Right lobe of liver (tissue), 6 donors: ENCODE results near the gene CAMKK1. TPM values are rescaled to one million over a fixed set of nuclear protein-coding genes. Genes with fewer than 3 reads are reported as not detected.
A peak's percentile ranks its signal among the peaks of the same experiment; 100 is the strongest.

Source experiments
- ATAC-seq, 4 donors: fragments of 200-7000 bp; cut with Tn5 transposase; one replicate each; pipeline ENCODE4 v1.9.1; 2020; ENCODE audit warnings: mild to moderate bottlenecking in 4 of 4, moderate library complexity in 4 of 4
- DNase-seq, 3 donors: peaks; one replicate each; pipeline ENCODE4 v3.0.0-alpha.2; 2020
- H3K27ac ChIP-seq, 3 donors: fragments of 200-600 bp; one replicate each; pipeline ENCODE4 v1.8.0; 2022
- H3K27me3 ChIP-seq, 2 donors: fragments of 200-600 bp; one replicate each; pipeline ENCODE4 v1.8.0; 2022
- H3K36me3 ChIP-seq, 4 donors: fragments of 200-600 bp; sonication (generic) in 1 of 4; one replicate each; pipeline versions ENCODE4 v1.5.1 to v1.8.0; 2017 to 2022; ENCODE audit warnings: control low read depth in 1 of 4
- H3K4me1 ChIP-seq, 4 donors: fragments of 200-600 bp; sonication (generic) in 1 of 4; one replicate each; pipeline versions ENCODE4 v1.5.1 to v1.8.0; 2017 to 2022; ENCODE audit warnings: control low read depth in 1 of 4
- H3K4me3 ChIP-seq, 3 donors: fragments of 200-600 bp; one replicate each; pipeline ENCODE4 v1.8.0; 2022
- H3K9me3 ChIP-seq, 4 donors: fragments of 200-600 bp; sonication (generic) in 1 of 4; one replicate each; pipeline versions ENCODE4 v1.5.1 to v1.8.0; 2017 to 2022; ENCODE audit warnings: control low read depth in 1 of 4
- POLR2A ChIP-seq: fragments of 450-650 bp; IDR thresholded peaks from one replicate; pipeline ENCODE4 v1.6.1; 2017; ENCODE audit warnings: antibody characterized with exemption, mild to moderate bottlenecking
- WGBS: methylation state at CpG from one replicate; pipeline ENCODE4 v1.1.6; 2018; ENCODE audit warnings: low coverage, low lambda C conversion rate; ENCODE audit not compliant: insufficient coverage; ENCODE audit errors: missing lambda C conversion rate; 5-methylcytosine and 5-hydroxymethylcytosine counted together
- intact Hi-C, 2 donors: fragments of 100-400 bp; cut with DNase I; formaldehyde crosslinking; loops; one replicate each; pipeline versions ENCODE4 v1.11.2 to v1.14.1; 2022
- total RNA-seq, 6 experiments: library from RNA; depleted of rRNA in 2 of 6; stranded (reverse); fragments of >200 nt in 2 of 6; fragmentation: NEBNext Ultra II Directional in 3 of 6; extraction: Animal tissue kit (Norgen Biotek cat#: 25700) in 3 of 6; gene quantifications; one replicate each; pipeline versions ENCODE4 v1.1.0 to v1.2.4, GENCODE V29; 2016 to 2023
- TF ChIP-seq, protein P1 (sequence below), 4 donors: fragments of 200-600 bp in 3 of 4; fragments of 450-650 bp in 1 of 4; IDR thresholded peaks; one replicate each; pipeline versions ENCODE4 v1.5.1 to v1.8.0; 2016 to 2022; ENCODE audit warnings: antibody characterized with exemption in 4 of 4, mild to moderate bottlenecking in 2 of 4
- donor health status: DM: no; HTN: yes; CAD: no.
- donor health status: DM: no; HTN: no; CAD: no.
- donor health status: DM: no; HTN: no; CAD: no.
- donor health status: DM: no; HTN: yes; CAD: no.
- donor health status: DM: no; HTN: yes; CAD: no.

Gene CAMKK1
- total RNA-seq, 6 experiments from 2014 or later: 0.35 to 1.1 (median 0.47) TPM

DNA sequence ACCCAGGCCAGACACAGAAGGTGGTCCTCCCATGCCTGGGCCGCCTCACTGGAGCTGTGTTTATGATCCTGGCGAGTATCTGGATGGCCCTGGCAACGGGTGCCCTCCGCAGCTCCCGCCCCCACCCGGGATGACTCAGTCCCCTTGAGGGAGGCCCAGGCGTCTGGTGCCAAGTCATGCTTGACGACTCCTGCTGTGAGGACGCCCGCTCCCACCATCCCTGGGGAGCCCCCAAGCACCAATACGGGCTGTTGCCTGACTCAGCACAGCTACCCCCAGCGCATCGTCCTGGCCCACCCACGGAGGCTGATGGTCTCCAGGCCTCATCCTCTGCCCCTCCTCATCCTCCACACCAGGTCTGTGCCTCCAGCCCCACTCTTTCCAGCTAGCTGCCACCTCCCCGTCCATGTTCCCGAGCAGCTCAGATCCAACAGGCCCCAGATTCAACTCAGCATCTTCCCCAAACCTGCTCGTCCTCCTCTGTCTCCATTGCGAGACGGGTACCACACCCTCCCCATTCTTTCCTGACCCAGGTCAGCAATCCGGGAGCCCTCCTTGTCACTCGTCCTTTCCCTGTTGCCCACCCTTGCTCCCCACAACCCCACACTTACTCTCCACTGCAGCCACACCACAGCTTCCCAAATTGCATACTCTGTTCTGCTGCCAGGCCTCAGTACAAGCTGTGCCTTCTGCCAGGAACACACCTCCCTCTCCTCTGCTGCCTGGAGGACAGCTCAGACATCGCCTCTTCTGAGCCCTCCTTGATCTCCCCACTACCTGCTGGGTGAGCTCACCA lies 2.6 kb downstream of the CAMKK1 start:
- WGBS: 71% methylated on average over 9 of the region's 22 CpGs
- Histone ChIP-seq H3K27me3 (no peaks in the 10 kb centered on the region), H3K27ac (no peak overlapping the region), H3K4me3 (no peak overlapping the region), H3K36me3 (no peaks in the 10 kb centered on the region), H3K4me1 (peaks cover 0 to 14% (median 3%) of the 10 kb centered on the region in 4 donors), H3K9me3 (no peaks in the 10 kb centered on the region)
- intact Hi-C loops: no loop called here
- DNase-seq (no peak), ATAC-seq (no peak)
- TF ChIP-seq, protein P1, sequence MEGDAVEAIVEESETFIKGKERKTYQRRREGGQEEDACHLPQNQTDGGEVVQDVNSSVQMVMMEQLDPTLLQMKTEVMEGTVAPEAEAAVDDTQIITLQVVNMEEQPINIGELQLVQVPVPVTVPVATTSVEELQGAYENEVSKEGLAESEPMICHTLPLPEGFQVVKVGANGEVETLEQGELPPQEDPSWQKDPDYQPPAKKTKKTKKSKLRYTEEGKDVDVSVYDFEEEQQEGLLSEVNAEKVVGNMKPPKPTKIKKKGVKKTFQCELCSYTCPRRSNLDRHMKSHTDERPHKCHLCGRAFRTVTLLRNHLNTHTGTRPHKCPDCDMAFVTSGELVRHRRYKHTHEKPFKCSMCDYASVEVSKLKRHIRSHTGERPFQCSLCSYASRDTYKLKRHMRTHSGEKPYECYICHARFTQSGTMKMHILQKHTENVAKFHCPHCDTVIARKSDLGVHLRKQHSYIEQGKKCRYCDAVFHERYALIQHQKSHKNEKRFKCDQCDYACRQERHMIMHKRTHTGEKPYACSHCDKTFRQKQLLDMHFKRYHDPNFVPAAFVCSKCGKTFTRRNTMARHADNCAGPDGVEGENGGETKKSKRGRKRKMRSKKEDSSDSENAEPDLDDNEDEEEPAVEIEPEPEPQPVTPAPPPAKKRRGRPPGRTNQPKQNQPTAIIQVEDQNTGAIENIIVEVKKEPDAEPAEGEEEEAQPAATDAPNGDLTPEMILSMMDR (IDR thresholded peaks at IDR 0.05): no peak
- TF ChIP-seq POLR2A: no peak

DNA sequence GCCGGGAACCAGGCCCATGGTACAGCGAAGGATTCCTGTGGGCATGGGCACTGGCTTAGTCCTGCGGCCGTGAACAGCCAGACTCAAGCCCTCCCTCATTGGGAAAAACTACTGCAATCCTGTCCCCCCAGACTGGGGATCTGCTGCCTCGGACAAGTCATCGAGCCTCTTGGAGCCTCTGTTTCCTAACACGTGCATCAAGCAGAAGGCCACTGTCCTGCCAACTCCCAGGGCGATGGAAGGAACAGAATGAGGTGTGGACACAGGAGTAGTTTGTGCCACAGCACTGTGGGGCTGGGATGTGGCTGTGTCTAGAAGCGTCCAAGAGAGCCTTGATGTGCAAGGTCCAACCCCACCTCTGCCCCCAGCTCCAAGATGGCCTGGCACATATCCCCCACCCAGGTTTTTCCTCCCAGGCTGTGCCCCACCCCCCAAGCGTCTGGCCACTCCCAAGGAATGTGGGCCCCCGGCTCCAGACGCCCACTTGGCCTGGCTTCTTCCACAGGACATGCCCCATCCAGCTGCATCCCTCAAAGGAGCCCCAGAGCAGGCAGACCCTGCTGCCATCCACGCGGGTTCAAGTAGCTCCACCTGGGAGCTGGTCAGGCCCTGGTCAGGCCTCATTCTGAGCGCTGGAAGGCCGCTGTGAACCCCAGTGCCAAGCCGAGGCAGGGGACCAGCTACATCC lies 3.4 kb downstream of the CAMKK1 start:
- DNase-seq (no peak), ATAC-seq (no peak)
- Histone ChIP-seq H3K36me3 (no peaks in the 10 kb centered on the region), H3K27me3 (no peaks in the 10 kb centered on the region), H3K4me3 (no peak overlapping the region), H3K9me3 (no peaks in the 10 kb centered on the region), H3K27ac (no peak overlapping the region), H3K4me1 (peaks cover 0 to 14% (median 3%) of the 10 kb centered on the region in 4 donors)
- intact Hi-C loops: no loop called here
- TF ChIP-seq POLR2A: no peak
- TF ChIP-seq, protein P1 (IDR thresholded peaks at IDR 0.05): no peak
- 84% methylated on average over 6 of the region's 17 CpGs for WGBS

DNA sequence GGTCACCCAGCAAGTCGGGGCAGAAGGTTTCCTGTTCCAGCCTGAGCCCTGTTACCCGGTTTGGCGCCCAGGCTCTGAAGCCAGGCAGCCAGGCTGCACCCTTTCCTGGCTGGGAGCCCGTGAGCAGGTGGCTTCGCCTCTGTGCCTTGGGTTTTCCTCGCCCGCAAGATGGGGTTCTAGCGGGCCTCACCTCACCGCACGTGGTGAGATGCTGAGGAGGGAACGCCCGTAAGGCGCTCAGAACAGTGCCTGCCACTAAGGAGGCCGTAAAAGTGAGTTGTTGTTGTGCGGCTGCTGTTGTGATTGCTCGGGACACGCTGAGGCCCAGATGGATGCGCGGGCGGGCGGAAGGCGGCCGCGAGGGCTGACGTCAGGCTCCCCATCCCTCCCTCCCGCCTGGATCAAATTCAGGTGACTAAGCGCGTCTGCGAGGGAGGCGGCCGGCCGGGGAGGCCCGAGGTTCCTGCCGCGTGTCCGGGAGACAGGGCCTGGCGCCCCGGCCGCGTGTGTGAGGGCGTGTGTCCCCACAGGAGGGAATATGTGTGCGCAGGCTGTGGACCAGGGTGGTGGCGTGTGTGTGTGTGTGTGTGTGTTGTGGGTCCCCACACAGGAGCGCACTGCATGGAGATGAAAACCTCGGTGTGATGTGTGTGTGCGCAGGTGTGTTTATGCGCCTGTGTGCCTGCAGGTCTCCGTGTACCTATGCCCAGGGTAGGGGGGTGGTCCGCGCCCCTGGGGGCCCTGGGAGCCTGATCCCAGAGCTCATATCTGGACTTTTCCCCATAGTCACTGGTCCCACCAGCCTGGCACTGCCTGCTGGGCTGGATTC lies 4.3 kb downstream of the CAMKK1 start:
- Histone ChIP-seq H3K9me3 (no peaks in the 10 kb centered on the region), H3K36me3 (no peaks in the 10 kb centered on the region), H3K27ac (no peak overlapping the region), H3K4me3 (no peak overlapping the region), H3K27me3 (no peaks in the 10 kb centered on the region), H3K4me1 (peaks cover 0 to 8% (median 1%) of the 10 kb centered on the region in 4 donors)
- intact Hi-C loops: no loop called here
- WGBS: 36% methylated on average over 5 of the region's 50 CpGs
- no peak for DNase-seq
- no peak for ATAC-seq
- no peak for TF ChIP-seq POLR2A
- TF ChIP-seq, protein P1 (IDR thresholded peaks at IDR 0.05): no peak

DNA sequence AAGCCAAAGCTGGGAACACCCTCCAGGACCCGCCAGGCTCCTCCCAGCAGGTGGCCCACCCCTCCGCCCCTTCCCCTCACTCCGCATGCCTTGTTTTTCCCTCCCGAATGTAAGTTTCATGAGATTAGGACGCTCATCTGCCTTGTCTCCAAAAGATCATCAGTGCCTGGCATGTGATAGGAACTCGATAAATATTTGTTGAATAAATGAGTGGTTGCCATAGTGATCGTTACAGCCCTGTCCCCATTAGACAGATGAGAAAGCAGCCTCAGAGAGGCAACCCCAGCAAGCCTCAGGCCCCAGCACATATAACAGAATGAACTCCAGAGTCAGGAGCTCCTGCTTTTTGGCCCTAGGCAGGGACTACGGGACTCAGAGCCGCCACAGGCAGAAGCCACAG lies 5.0 kb downstream of the CAMKK1 start:
- DNase-seq (no peak), ATAC-seq (no peak)
- no peak overlapping the region for H3K4me3 ChIP-seq
- peaks cover 0 to 8% (median 0%) of the 10 kb centered on the region in 4 donors for H3K4me1 ChIP-seq
- intact Hi-C loops: no loop called here
- no peaks in the 10 kb centered on the region for H3K27me3 ChIP-seq
- no peaks in the 10 kb centered on the region for H3K36me3 ChIP-seq
- H3K9me3 ChIP-seq: no peaks in the 10 kb centered on the region
- WGBS: 47% methylated on average over 6 of the region's 9 CpGs
- peak overlapping the region in 1 of 3 donors; percentile 47 for H3K27ac ChIP-seq
- TF ChIP-seq POLR2A: no peak
- TF ChIP-seq, protein P1 (IDR thresholded peaks at IDR 0.05): no peak
